GM19238 (cell line): ENCODE results near the gene PDLIM4.

Experiments
- DNase-seq: peaks from one replicate; pipeline ENCODE4 v3.0.0; 2011; ENCODE audit warnings: low spot score; ENCODE audit not compliant: insufficient read length

The PDLIM4 gene

GRCh38 chr5:132303589-132303988 is 46.1 kb downstream of the PDLIM4 start:
- DNase-seq, result no peak

- DNase-seq, result no peak
These were observed 47.9 kb downstream of the PDLIM4 start for GRCh38 chr5:132305420-132305819.

- DNase-seq, result no peak
These were observed 51.2 kb downstream of the PDLIM4 start for GRCh38 chr5:132308701-132309100.

GRCh38 chr5:132309679-132310078 is 52.2 kb downstream of the PDLIM4 start:
- DNase-seq, result no peak

- DNase-seq, result no peak
These were observed 52.8 kb downstream of the PDLIM4 start for GRCh38 chr5:132310141-132310834.

GRCh38 chr5:132313366-132313765 is 55.9 kb downstream of the PDLIM4 start:
- DNase-seq, result no peak

- no peak for DNase-seq
These were observed 56.5 kb downstream of the PDLIM4 start for GRCh38 chr5:132313961-132314432.

- DNase-seq, result no peak
These were observed 58.1 kb downstream of the PDLIM4 start for GRCh38 chr5:132315529-132316067.

- no peak for DNase-seq
These were observed 62.5 kb downstream of the PDLIM4 start for GRCh38 chr5:132319975-132320374.

GRCh38 chr5:132321109-132321721 is 63.7 kb downstream of the PDLIM4 start:
- DNase-seq, result no peak

- no peak for DNase-seq
These were observed 64.8 kb downstream of the PDLIM4 start for GRCh38 chr5:132322266-132322665.
